GM12864 (cell line): Measurements from ENCODE around the gene MTA3.

Experiments used
- DNase-seq: peaks from one replicate; pipeline ENCODE4 v3.0.0-alpha.2; 2011; ENCODE audit warnings: low read depth
- H3K4me3 ChIP-seq: 2 replicates; pipeline ENCODE4 v1.5.1; 2011; ENCODE audit warnings: mild to moderate bottlenecking, low read depth, low read length, control low read depth
- TF ChIP-seq, protein P1 (sequence below): IDR thresholded peaks from 2 replicates; pipeline ENCODE4 v1.5.1; 2011; ENCODE audit warnings: low read depth, mild to moderate bottlenecking, moderate library complexity, low read length, control low read depth, inconsistent platforms; ENCODE audit errors: missing control alignments

Gene MTA3

DNA sequence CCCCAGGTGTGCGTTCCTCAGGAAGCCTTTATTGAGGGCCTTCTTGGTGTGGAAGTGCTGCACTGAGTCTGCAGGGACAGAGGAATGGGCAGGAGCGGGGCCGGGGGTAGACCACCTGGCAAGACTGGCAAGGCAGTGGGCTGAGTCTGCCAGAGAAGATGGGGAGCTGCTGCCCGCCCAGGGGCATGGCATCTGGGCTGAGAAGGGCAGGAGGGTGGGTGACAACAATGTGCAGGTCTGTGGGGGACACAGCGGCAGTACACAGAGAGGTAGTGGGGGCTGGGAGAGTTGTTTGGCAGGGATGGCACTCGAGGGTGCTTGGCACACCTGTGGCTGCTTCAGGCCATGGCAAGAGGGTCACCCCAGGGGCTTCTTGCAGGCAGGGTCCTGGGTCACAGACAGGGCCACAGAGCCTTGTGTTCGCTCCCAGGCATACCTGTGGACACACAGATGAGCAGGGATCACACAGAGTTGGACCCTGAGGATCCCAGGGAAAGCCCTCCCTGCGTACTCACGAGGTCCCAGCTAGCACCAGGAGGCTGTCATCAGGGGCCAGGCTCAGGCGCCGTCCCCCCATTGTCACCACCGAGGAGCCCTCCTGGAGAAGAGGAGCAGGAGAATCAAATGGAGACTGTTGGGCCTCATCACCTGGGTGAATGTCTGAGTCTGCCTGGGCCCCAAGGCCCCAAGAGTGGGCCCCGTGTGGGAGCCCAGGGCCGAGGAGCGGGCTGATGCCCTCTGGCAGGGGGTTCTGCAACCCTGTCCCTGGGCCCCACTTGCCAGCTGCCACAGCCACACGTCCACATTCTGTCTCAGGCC, 198.9 kb downstream of the MTA3 start:
- TF ChIP-seq, protein P1, sequence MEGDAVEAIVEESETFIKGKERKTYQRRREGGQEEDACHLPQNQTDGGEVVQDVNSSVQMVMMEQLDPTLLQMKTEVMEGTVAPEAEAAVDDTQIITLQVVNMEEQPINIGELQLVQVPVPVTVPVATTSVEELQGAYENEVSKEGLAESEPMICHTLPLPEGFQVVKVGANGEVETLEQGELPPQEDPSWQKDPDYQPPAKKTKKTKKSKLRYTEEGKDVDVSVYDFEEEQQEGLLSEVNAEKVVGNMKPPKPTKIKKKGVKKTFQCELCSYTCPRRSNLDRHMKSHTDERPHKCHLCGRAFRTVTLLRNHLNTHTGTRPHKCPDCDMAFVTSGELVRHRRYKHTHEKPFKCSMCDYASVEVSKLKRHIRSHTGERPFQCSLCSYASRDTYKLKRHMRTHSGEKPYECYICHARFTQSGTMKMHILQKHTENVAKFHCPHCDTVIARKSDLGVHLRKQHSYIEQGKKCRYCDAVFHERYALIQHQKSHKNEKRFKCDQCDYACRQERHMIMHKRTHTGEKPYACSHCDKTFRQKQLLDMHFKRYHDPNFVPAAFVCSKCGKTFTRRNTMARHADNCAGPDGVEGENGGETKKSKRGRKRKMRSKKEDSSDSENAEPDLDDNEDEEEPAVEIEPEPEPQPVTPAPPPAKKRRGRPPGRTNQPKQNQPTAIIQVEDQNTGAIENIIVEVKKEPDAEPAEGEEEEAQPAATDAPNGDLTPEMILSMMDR: no peak
- no peak overlapping the region for H3K4me3 ChIP-seq
- DNase-seq: no peak

DNA sequence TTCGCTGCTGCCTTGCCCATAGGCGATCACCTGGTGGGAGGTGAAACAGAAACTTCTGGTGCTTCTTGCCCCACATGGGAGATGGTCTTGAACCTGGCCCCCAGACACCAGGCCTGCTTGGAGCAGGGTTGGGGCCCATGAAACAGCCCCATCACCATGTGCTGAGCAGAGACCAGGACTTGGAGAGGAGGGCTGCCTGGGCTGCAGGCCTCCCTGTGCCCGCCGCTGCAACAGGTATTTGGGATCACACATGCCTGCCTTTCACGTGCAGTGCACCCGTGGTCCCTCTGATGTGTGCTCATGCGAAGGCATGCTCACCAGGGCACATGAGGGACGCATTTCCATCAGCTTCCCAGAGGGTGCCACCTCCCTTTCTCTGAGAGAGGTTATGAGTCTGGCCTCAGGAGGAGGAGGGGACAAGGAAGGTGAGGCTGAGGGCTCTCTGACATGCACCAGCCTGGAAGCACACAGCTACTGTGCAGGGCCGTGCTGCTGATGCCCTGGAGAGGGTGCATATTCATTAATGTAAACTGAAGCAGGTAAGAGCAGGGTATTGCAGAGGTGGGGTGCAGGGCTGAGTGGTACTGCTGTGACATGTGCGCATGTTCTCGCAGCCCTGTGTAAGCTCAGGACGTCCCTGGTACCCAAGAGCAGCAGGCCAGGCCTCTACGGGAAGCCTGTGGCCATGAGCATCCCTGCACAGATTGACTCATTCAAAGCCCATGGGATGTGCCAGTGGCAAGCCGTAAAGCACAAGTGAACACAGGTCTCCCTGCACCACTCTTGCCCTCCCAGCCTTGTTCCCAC, 199.7 kb downstream of the MTA3 start:
- TF ChIP-seq, protein P1: no peak
- no peak overlapping the region for H3K4me3 ChIP-seq
- no peak for DNase-seq

DNA sequence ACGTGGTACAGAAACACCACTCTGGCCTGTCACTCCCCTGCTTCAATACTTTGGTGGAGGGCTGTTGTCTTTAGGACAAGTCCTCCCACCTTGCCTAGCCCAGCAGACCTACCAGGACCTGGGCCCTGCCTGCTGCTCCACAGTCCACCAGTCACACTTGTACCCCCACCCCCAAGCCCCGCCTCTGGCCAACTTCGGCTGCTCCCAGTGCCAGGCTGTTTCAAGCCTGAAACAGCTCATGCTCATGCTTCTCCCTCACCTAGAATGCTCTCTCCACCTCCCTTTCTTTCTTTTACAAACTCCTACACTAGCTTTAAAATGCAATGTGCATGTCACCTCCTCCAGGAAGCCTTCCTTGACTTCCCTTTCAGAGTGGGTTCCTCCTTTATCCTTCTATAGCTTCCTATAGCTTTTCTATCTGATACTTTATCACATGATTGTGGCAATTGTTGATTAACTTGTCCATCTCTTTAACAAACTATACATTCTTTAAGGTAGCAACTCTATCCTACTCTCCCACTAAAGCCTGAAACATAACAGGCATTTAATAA, 200.3 kb downstream of the MTA3 start:
- no peak for DNase-seq
- no peak overlapping the region for H3K4me3 ChIP-seq
- TF ChIP-seq, protein P1: no peak

DNA sequence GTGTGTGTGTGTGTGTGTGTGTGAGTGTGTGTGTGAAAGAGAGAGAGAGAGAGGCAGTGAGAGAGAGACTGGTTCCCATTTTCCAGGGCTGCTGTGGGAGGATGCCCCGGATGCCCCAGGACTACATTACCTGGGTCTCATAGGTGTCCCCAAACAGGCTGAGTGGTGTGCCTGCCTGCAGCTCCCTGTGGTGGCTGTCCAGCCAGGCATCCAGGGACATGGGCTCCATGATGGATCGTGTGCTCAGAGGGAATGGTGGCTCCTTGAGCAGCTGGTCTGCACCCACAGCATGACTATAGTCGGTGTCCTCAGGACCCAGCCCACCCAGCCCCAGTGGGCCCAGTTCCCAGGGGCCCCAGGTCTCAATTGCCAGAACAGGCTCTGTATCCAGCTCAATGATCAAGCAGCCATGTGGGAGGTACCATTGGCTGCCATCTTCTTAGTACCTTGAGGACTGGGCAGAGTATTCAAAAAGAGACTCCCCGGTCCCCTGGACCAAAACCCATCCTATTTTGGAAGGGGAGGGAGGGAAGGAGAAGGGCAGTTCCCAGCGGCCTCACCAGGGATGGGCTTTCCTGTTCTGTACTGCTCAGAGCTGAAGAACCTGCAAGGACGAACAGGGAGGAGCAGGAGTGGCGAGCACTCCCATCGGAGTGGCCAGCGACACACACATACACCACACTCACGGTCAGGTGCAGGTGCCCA, 201.3 kb downstream of the MTA3 start:
- TF ChIP-seq, protein P1: no peak
- no peak overlapping the region for H3K4me3 ChIP-seq
- DNase-seq: no peak

DNA sequence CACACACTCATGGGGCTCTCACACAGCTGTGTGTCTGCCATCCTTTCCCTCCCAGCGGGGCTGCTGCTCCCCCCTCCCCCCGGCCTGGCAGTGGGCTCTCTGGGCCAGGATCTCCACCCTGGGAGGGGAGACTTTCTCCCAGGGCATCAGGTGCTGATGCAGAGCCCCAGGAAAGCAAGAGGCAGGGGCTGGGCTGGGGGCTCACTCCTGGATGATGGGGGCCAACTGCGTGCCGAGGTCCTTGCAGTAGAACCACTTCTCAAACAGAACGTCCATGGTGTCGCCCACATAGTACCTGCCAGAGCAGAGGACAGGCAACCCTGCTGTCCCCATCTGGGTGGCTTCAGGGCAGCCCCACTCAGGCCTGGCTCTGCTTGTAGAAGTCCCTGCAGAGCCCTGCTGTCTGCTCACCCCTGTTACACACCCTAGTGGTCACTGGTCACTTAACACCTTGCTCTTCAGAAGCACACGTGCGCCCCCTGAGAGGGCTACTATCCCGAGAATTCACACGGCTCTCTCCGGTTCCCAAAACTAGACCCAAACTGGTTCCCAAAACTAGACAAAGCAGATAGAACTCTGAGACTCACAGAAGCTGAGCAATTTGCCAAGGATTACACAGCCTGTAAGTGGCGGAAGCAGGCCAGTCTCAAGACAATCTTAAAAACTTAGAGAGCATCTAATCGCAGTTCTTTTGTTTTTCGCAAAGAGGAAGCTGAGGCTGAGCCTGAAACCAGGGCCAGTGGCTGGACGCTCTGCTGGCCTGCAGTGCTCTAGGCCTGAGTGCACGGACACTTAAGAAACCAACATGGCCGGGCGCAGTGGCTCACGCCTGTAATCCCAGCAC, 202.1 kb downstream of the MTA3 start:
- H3K4me3 ChIP-seq: no peak overlapping the region
- DNase-seq: no peak
- TF ChIP-seq, protein P1: peak; percentile 60
